Anterior cingulate cortex (tissue), 58 donors: ENCODE results near the gene MYH11.

Experiments used
- DNase-seq, 58 donors: peaks; one replicate each; lab custom pipeline; 2025; lab: John Stamatoyannopoulos, UW

MYH11 gene

DNA sequence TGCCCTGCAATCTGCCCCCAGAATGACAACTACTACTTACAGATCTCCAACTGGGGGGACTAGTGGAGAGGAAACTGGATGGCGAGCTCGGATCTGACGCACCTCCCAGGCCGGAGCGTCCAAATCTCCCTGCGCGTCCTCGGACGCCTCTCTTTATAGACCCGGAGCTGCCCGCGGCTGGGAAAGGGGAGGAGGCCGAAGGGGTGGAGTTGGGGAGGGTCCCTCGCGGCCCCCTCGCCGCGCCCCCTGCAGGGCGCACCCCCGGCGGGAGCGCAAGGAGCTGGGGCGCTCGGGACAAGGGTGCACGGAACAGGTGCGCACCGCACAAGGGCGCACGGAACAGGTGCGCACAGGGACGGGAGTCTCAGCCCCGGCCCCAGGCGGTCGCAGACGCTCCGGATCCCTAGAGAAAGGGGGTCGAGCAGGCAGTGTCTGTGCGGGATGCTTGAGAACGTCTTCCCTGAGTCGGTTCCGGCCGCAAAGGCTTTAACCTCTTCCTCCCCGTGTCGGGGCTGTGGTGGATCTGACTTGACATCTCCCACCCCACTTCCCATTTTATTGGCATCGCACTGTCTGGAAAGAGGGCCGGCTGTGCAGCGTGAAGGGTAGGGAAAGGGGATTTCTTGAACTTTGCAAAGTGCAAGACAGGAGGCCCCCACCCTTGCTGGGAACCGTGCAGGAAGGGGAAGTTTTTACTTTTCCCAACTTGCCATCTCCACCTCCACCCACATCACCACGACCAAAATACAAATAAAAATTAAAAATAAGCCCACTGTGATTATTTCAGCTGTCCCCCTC, at the start of gene MYH11:
Gene MYH11, minus strand, starts transcription at position 128 of the 798 bp plus-strand sequence. CDS start 18,776 bp downstream, outside the sequence.
- DNase-seq, result no peak

DNA sequence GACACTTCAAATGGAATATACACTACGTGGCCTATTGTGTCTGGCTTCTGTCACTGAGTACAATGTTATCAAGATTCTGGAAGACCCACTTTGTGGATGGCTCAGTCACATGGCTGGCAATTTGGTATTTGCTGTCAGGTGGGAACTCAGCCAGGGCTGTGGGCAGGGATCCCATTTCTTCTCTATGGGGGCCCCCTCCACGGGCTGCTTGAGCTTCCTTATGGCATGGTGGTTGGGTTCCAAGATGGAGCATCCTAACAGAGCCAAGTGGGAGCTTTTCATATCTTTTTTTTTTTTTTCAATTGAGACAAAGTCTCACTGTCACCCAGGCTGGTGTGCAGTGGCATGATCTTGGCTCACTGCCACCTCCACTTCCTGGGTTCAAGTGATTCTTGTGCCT, 49.6 kb upstream of the MYH11 start:
- DNase-seq, result no peak

DNA sequence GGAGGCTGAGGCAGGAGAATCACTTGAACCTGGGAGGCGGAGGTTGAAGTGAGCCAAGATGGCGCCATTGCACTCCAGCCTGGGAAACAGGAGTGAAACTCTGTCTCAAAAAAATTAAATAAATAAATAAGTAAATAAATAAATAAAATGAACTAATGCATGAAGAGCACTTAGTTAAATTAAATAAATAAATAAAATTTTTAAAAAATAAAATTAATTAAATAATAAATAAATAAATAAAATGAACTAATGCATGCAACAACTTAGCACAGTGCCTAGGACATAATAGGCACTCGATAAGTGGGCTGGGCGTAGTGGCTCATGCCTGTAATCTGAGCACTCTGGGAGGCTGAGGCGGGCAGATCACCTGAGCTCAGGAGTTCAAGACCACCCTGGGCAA, 47.1 kb upstream of the MYH11 start:
- no peak for DNase-seq

DNA sequence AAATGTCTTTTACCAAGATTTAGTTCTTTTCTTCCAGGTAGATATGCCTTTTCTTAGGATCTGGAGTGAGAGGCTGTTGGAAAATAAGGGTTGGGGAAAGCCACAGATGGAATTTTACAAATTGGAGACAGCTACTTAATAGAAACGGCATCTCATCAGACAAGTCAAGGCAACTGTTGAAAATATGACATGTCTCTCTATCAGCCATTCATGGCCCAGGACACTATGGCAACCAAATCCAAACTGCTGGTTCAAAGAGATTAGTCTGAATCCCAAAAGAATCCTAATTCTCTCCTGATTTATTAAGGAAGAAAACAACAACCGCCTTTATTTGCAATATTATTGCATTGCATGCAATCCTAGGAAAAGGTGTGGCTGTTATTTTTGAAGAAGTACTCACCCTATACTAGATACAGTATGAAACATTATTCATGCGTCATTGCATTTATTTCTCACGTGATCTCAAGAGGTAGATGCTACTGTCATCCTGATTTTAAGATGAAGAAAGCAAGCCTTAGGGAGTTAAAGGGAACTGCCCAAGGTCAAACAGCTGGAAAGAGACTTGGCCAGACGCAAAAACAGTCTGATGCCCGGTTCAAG, 44.2 kb upstream of the MYH11 start:
- no peak for DNase-seq

DNA sequence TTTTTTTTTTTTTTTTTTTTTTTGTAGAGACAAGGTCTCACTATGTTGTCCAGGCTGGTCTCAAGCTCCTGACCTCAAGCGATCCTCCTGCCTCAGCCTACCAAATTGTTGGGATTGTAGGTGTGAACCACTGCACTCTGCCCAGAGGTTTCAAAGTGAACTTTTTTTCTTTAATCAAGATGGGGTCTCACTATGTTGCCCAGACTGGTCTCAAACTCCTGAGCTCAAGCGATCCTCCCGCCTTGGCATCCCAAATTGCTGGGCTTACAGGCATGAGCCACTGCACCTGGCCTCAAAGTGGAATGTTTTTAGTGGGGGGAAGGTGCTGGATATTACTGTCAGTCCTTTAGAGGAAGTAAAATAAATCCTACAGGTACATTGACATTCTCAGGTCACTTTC, 43.5 kb upstream of the MYH11 start:
- DNase-seq, result no peak

DNA sequence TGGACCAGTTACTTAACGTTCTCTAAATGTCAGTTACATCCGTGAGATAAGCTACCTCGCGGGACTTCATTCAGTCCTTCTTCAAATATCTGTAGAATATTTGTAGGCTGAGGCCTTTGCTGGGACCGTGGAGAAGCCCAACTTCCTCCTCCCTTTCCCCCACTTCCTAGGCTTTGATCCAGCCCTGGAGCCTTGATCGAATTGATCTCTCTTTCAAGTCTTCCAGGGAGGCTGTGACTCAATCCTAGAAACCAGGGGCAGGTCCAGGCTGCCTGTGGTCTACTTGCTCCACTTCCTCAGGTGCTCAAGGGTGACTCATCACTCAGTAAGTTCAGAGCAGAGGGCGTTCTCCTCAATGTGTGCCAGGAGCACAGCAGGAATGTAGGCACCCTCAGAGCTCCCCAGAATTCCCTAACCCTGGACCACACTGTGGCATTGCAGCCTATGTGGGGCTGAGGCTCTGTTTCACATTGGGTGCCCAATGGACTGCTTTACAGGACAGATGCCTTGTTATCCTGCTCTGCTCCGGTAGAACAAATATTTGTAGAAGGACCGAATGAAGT, 42.8 kb upstream of the MYH11 start:
- DNase-seq, result no peak

DNA sequence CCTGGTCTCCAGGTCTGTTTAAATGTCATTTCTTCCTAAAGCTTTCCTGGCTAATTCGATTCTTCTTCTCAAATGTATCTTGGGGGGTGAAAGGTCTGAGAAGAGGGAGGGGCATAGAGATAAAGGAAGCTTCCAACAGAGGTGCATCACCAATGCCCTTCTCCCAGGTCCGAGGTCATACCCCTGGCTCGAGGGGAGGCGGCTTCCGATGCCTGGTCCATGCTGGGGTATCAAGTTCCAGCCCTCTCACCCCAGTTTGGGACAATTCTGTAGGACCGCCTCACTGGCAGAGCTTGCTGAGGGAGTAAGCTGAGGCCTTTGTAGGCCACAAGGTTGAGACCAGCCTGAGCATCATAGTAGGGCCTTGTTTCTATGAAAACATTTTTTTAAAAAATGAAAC, 41.8 kb upstream of the MYH11 start:
- no peak for DNase-seq

DNA sequence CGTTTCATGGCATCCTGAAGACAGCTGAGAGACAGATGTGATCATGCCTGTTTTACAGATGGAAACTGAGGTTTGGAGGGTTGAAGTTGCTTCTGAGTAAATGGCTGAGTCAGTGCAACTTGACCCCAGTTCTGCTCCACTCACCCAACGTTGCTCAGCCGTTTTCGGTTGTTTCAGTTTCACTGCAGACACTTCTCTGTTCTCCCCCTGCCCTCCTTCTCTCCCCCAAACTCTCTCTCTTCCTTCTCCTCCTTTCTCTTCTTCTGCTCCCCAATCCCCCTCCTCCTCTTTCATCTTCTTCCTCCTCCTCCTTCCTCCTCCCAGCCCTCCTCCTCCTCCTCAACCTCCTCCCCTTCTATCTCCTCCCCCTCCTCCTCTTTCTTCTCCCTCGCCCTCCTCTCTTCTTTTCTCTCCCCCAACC, 41.0 kb upstream of the MYH11 start:
- no peak for DNase-seq

DNA sequence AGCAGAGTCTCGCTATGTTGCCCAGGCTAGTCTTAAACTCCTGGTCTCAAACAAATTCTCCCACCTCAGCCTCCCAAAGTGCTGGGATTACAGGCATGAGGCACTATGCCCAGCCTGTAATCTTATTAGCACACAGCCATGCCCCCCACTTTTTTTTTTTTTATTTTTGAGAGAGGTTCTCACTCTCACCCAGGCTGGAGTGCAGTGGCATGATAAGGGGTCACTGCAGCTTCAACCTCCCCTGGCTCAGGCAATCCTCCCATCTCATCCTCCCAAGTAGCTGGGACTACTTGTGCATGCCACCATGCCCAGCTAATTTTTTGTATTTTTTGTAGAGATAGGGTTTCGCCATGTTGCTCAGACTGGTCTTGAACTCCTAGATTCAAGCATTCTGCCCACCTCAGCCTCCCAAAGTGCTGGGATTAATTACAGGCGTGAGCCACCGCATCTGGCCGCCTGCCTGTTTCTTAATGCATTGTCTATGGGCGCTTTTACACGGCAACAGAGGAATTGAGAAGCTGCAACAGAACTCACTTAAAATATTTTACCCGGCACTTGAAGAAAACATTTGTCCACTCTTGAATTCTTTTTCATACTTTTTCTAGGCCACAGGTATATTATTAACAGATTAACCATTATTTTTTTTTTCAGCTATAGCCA, 40.4 kb upstream of the MYH11 start:
- no peak for DNase-seq

DNA sequence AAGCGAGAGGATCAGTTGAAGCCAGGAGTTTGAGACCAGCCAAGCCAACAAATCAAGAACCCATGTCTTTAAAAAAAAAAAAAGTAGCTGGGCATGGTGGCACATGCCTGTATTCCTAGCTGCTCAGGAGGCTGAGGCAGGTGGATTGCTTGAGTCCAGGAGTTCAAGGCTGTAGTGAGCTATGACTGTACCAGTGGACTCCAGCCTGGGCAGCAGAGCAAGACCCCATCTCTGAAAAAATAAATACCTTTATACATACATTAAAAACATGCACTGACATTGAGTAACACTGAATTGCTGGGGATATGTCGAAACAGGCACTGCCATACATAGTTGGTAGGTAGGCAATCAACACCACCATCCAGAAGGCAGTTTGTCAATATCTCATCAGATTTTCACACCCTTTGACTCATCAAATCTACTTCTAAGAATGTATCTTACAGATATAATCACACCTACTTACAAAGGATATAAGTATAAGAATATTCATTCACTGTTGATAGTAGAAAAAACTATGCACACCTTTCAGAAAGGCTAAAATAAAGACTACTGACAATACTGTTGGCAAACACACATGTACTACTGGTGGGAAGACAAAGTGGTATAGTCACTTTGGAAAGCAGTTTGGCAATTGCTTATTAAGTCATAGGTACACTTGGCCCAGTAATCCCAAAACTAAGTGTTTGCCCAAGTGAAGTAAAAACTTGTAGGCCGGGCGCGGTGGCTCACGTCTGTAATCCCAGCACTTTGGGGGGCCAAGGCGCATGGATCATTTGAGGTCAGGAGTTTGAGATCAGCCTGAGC, 37.9 kb upstream of the MYH11 start:
- DNase-seq, result no peak

DNA sequence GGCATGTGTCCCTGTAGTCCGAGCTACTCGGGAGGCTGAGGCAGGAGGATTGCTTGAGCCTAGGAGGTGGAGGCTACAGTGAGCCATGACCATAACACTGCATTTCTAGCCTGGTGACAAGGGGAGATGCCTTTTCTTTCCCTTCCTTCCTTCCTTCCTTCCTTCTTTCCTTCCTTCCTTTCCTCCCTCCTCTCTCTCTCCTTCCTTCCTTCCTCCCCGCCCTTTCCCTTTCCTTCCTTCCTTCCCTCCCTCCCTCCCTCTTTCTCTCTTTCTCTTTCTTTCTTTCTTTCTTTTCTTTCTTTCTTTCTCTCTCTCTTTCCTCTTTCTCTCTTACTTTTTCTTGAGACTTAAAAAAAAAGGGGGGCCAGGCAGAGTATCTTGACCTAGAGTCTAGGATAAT, 34.7 kb upstream of the MYH11 start:
- DNase-seq, result no peak

DNA sequence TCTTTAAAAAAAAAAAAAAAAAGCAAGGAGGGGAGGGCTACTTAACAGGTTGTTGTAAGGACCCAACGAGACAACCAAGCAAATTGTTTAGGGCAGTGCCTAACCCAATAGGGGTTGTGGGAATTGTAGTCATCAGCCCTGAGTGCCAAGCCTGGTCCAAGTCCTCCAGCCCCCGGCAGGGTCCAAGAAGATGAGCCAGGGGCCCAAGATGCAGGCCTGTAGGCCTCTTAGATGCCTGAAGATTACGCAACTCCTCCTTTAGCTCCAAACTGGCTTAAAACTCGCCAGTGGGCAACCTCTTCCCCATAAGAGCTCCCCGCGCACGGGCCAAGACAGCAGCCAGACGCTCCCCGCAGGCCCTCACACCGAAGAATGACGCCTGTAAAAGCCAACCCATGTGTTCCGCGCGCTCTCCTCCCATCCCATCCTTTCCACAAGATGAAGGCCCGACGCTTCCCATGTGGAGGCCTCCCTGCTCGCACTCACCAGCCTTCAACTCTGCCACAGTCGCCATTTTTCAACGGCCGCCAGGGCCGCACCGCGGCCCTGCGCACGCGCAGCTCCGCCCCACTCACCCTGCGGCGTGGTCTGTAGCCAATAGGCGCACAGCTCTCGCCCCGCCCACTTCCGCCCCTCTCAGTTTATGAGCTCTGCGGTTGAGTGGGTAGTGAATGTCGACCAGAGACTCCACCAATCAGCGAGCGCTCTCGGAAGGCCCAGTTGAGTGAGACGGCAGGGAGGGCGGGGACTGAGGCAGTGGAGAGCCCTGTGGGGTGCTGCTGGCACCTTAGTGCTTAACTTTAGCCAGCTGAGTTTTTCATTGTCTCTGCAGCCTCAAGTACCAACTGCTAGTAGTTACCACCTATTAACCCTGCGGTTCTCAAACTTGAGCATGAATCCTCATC, 31.5 kb upstream of the MYH11 start, which contains the start of gene CEP20:
Gene CEP20, minus strand, starts transcription at position 532 of the 905 bp plus-strand sequence. Its CDS starts 18 bp downstream, at position 514.
- DNase-seq, result peak; percentile 90 to 100 (median 98)

DNA sequence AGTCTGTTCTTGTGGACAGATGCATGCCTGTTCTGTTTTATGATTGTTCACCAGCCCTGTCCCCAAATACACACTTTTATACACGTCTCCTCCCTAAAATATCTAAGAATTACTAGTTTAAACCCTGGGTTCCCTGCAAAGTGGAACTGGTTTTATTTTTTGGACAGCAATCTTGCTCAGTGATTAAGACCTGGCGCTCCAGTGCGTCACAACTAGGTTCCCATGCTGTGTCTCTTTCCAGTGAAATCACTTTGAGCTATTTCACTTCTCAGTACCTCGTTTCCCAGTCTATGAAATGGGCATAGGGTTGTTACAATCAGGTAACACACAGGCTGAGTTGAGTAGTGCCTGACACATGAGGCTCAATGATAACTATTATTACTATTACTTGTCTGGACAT, 30.5 kb upstream of the MYH11 start:
- DNase-seq, result no peak

DNA sequence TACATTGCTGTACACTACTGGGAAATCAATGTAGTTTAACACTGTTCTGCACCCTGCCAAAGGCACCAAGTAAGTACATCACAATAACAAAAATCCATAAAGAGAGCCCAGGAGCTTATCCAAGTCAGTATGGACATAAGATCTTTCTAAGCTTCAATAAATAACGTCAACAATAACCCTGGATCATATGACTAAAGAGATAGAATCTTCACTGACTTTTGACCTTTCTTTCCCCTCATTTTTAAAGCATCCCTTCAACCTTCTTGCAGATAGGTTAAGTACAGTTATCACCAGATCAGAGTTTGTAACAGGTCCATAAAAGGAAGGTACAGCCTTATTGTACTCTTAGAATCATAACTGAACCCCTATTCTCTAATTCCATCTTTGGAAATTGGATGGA, 29.2 kb upstream of the MYH11 start:
- no peak for DNase-seq

DNA sequence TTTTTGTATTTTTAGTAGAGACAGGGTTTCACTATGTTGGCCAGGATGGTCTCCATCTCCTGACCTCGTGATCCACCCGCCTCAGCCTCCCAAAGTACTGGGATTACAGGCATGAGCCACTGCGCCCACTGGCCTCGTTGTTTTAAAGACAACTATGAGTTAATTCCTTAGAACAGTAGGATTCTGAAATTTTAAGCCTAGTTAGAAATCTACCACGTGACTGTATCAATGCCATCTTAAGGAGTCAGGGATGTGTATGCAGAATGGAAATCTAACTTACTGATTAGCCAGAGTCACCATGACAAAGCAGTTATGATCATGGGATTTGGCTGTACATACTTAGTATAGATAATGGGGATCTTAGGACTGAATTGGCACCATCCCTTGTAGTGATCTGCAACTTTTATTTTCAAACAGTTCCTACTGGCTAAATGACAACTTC, 28.8 kb upstream of the MYH11 start:
- no peak for DNase-seq

DNA sequence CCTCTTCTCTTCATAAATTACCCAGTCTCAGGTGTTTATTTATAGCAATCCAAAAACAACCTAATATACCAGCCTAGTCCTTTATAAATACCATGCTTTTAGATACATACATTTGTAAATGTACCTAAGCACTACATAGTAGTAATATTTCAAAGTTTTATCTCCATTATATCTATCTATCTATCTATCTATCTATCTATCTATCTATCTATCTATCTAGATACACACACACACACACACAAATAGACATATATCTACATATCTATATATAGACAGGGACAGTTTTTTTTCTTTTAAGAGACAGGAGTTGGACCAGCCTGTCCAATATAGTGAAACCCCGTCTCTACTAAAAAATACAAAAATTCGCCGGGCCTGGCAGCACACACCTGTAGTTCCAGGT, 25.7 kb upstream of the MYH11 start:
- DNase-seq, result no peak

DNA sequence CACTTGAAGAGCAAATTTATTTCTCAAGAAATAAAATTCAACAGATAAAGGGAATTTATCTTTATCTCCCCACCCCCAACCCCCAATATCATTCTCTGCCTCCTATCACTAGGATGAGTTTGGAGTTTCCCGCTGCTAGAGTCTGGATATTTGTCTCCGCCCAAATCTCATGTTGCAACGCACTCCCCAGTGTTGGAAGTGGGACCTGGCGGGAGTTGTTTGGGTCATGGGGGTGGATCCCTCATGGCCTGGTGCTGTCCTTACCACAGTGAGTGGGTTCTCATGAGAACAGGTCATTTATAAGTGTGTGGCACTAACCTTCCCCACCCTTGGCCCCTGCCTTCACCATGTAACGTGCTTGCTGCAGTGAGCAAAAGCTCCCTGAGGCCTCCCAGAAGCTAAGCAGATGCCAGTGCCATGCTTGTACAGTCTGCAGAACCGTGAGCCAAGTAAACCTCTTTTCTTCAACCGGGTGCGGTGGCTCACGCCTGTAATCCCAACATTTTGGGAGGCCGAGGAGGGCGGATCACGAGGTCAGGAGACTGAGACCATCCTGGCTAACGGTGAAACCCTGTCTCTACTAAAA, 25.1 kb upstream of the MYH11 start:
- no peak for DNase-seq

DNA sequence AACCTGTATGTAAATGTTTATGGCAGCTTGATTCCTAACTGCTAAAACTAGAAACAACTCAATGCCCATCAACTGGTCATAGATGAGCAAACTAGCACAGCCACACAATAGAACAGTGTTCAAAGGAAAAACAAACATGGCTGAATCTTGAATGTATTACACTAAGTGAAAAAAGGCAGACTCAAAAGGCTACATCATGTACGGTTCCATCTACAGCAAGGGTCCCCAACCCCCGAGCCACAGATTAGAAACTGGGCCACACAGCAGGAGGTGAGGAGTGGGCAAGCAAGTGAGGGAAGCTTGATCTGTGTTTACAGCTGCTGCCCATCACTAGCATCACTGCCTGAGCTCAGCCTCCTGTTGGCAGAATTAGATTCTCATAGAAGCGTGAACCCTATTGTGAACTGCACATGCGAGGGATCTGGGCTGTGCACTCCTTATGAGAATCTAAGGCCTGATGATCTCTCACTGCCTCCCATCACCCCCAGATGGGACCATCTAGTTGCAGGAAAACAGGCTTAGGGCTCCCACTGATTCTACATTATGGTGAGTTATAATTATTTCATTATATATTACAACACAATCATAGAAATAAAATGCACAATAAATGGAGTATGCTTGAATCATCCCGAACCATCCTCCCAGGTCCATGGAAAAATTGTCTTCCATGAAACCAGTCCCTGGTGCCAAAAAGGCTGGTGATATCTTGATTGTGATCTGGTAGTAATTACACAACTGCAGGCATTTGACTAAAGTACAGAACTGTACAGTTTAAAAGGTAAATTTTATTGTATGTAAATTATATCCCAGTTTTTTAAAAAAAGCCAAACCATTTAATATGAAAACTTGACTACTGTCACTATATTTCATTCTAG, 23.8 kb upstream of the MYH11 start:
- DNase-seq, result no peak
